Measurements from ENCODE around the gene ZNF577. TPM values are rescaled to one million over a fixed set of nuclear protein-coding genes. Genes with fewer than 3 reads are reported as not detected.

Gene ZNF577
- total and polyA plus RNA-seq, 2 of the 13 experiments (the other 11 are each of a cell fraction or from before 2014, with no cell fraction given), result 5.7 to 7.6 TPM

DNA sequence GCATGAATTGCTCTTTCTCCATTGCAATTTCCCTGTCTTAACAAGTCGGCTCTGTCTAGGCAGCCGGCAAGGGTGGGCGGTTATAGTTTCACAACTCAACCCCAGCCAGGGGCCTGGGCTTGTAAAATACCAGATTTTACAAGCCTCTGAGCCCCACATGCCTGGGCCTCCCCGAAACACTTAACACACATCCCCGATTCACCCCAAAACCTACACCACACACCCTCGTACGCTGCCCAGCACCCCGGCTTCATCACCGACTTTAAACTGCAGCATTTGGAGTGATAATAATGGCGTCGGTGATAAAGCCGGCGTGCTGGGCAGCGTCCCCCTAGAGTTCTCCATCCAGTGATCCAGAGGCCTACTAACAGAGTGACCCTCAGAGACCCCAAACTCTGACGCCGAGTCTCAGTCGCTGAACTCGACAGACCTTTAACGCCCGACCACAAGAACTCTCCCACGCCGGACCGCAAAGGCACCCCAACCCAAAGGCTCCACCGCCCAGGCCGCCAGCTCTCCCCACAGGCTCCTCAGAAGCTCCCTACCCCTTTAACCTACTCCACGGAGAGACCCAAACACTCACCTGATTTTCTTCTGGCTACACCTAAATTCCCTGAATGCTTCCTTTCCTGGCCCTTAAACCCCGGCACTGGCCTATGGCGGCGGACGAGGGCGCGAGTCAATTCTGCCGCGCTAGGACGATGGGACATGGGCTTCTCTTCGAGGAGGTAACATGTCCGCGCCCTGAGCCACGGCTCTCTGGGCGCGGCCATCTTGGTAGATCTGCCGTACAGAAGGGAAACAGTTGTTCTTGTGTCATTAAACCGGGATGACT is 16.8 kb upstream of the ZNF577 start, which contains the start of gene ZNF649 (continued):
- no peak for TF ChIP-seq ZNF775 (CRISPR knock-in tag; IDR thresholded peaks at IDR 0.05; ENCODE audit: borderline replicate concordance)
- no peak for TF ChIP-seq ZBTB39 (CRISPR knock-in tag; IDR thresholded peaks at IDR 0.05)
- TF ChIP-seq, protein P1, sequence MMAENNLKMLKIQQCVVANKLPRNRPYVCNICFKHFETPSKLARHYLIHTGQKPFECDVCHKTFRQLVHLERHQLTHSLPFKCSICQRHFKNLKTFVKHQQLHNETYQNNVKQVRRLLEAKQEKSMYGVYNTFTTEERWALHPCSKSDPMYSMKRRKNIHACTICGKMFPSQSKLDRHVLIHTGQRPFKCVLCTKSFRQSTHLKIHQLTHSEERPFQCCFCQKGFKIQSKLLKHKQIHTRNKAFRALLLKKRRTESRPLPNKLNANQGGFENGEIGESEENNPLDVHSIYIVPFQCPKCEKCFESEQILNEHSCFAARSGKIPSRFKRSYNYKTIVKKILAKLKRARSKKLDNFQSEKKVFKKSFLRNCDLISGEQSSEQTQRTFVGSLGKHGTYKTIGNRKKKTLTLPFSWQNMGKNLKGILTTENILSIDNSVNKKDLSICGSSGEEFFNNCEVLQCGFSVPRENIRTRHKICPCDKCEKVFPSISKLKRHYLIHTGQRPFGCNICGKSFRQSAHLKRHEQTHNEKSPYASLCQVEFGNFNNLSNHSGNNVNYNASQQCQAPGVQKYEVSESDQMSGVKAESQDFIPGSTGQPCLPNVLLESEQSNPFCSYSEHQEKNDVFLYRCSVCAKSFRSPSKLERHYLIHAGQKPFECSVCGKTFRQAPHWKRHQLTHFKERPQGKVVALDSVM (CRISPR knock-in tag; IDR thresholded peaks at IDR 0.05), result 0 out of 2 replicates have a peak, but pooled peaks have one; percentile 22
- TF ChIP-seq ZNF441 (CRISPR knock-in tag; IDR thresholded peaks at IDR 0.05; ENCODE audit: borderline replicate concordance), result no peak
- TF ChIP-seq SMARCC2 (IDR thresholded peaks at IDR 0.05), result no peak
- peak; percentile 72; the same call in 1 of the 2 replicates for TF ChIP-seq YEATS4 (CRISPR knock-in tag; IDR thresholded peaks at IDR 0.05; ENCODE audit: borderline replicate concordance)
- 0 out of 2 replicates have a peak, but pooled peaks have one; percentile 30 for TF ChIP-seq ZSCAN20 (CRISPR knock-in tag; IDR thresholded peaks at IDR 0.05; ENCODE audit: borderline replicate concordance)
- TF ChIP-seq, protein P2, sequence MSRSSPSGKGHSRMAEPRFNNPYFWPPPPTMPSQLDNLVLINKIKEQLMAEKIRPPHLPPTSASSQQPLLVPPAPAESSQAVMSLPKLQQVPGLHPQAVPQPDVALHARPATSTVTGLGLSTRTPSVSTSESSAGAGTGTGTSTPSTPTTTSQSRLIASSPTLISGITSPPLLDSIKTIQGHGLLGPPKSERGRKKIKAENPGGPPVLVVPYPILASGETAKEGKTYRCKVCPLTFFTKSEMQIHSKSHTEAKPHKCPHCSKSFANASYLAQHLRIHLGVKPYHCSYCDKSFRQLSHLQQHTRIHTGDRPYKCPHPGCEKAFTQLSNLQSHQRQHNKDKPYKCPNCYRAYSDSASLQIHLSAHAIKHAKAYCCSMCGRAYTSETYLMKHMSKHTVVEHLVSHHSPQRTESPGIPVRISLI (CRISPR knock-in tag; IDR thresholded peaks at IDR 0.05; ENCODE audit: borderline replicate concordance), result no peak
- no peak for TF ChIP-seq CERS6 (CRISPR knock-in tag; IDR thresholded peaks at IDR 0.05)
- TF ChIP-seq ZBTB21 (CRISPR knock-in tag; IDR thresholded peaks at IDR 0.05), result no peak
- TF ChIP-seq POLR2AphosphoS2 (IDR thresholded peaks at IDR 0.05; ENCODE audit: low read depth, low read length), result no peak
- no peak for TF ChIP-seq AKNA (CRISPR knock-in tag; IDR thresholded peaks at IDR 0.05; ENCODE audit: borderline replicate concordance)
- TF ChIP-seq EHMT2 (IDR thresholded peaks at IDR 0.05; ENCODE audit: borderline replicate concordance, low read depth, low read length), result no peak
- 0 out of 2 replicates have a peak, but pooled peaks have one; percentile 50 for TF ChIP-seq ZNF678 (CRISPR knock-in tag; IDR thresholded peaks at IDR 0.05)
- TF ChIP-seq GZF1 (CRISPR knock-in tag; IDR thresholded peaks at IDR 0.05), result no peak
